ENCODE results near the gene TEX261.

TEX261 gene

GRCh38 chr2:70981866-70982810 is 12.5 kb downstream of the TEX261 start:
- DNase-seq (ENCODE audit: low read depth in 2 of 2), result no peak

- no peak for DNase-seq (ENCODE audit: low read depth in 2 of 2)
These were observed 13.3 kb downstream of the TEX261 start for GRCh38 chr2:70981421-70981820.

- no peak for DNase-seq (ENCODE audit: low read depth in 2 of 2)
These were observed 15.0 kb downstream of the TEX261 start for GRCh38 chr2:70979626-70980025.

GRCh38 chr2:70979180-70979488 is 15.5 kb downstream of the TEX261 start:
- no peak for DNase-seq (ENCODE audit: low read depth in 2 of 2)

- no peak for DNase-seq (ENCODE audit: low read depth in 2 of 2)
These were observed 16.1 kb downstream of the TEX261 start, which contains the start of gene ANKRD53 for GRCh38 chr2:70978341-70979179. TSS of gene ANKRD53 (plus strand) at chr2:70978630. CDS start at chr2:70978646, 16 bp downstream.

GRCh38 chr2:70977605-70978205 is 17.0 kb downstream of the TEX261 start:
- DNase-seq (ENCODE audit: low read depth in 2 of 2), result no peak

GRCh38 chr2:70975237-70975636 is 19.4 kb downstream of the TEX261 start:
- no peak for DNase-seq (ENCODE audit: low read depth in 2 of 2)

- DNase-seq (ENCODE audit: low read depth in 2 of 2), result no peak
These were observed 20.1 kb downstream of the TEX261 start for GRCh38 chr2:70974592-70974991.

- DNase-seq (ENCODE audit: low read depth in 2 of 2), result no peak
These were observed 27.5 kb downstream of the TEX261 start for GRCh38 chr2:70967189-70967588.

GRCh38 chr2:70966681-70967080 is 28.0 kb downstream of the TEX261 start:
- DNase-seq (ENCODE audit: low read depth in 2 of 2), result no peak

GRCh38 chr2:70965506-70965905 is 29.2 kb downstream of the TEX261 start:
- no peak for DNase-seq (ENCODE audit: low read depth in 2 of 2)

- peak; percentile 69 to 71 for DNase-seq (ENCODE audit: low read depth in 2 of 2)
These were observed 29.9 kb downstream of the TEX261 start for GRCh38 chr2:70964596-70965386.

GRCh38 chr2:70964133-70964532 is 30.5 kb downstream of the TEX261 start:
- DNase-seq (ENCODE audit: low read depth in 2 of 2), result no peak

GRCh38 chr2:70962885-70963878 is 31.5 kb downstream of the TEX261 start:
- no peak for DNase-seq (ENCODE audit: low read depth in 2 of 2)

- no peak for DNase-seq (ENCODE audit: low read depth in 2 of 2)
These were observed 32.3 kb downstream of the TEX261 start for GRCh38 chr2:70962211-70962884.

- DNase-seq (ENCODE audit: low read depth in 2 of 2), result no peak
These were observed 33.1 kb downstream of the TEX261 start for GRCh38 chr2:70961648-70961994.

GRCh38 chr2:70960833-70961647 is 33.6 kb downstream of the TEX261 start:
- no peak for DNase-seq (ENCODE audit: low read depth in 2 of 2)

GRCh38 chr2:70959851-70960832 is 34.5 kb downstream of the TEX261 start:
- no peak for DNase-seq (ENCODE audit: low read depth in 2 of 2)

Data from stimulated activated CD8-positive, alpha-beta memory T cell treated with anti-CD3 and anti-CD28 coated beads, Interleukin-15, amount 100 ng/mL, for 48 hours (primary cell).